Caco-2 (cell line): ENCODE data around the gene RBM48. TPM values are rescaled to one million over a fixed set of nuclear protein-coding genes. Genes with fewer than 3 reads are reported as not detected.
"Not testable (repeated sequence)": the region's sequence is repeated elsewhere in the genome, so short reads cannot be mapped to it uniquely, and the experiment has no call there.

Source experiments
- Bru-seq: library from RNA; stranded (reverse); fragments of 400-500 nt; gene quantifications from one replicate; lab custom pipeline; 2021; lab: Mats Ljungman, UMichigan
- BruChase-seq, 2 experiments: library from RNA; stranded (reverse); fragments of 400-500 nt; gene quantifications; one replicate each; lab custom pipeline; 2021; lab: Mats Ljungman, UMichigan
- BruUV-seq: library from RNA; stranded (reverse); fragments of 400-500 nt; replicated peaks from 2 replicates; lab custom pipeline; 2021; lab: Mats Ljungman, UMichigan
- CTCF ChIA-PET: fragments of 300-600 bp; sonication (Branson Sonifier 250); formaldehyde crosslinking; loops from one replicate; lab custom pipeline; 2022; ENCODE audit warnings: antibody characterized with exemption; lab: Charles Lee
- POLR2A ChIA-PET: fragments of 300-600 bp; sonication (Branson Sonifier 250); formaldehyde crosslinking; loops from one replicate; lab custom pipeline; 2022; ENCODE audit warnings: antibody characterized with exemption; lab: Charles Lee
- DNase-seq, 2 experiments: peaks; one replicate each; pipeline versions ENCODE4 v3.0.0 to v3.0.0-alpha.2; 2020 to 2022
- H3K27me3 ChIP-seq: replicated peaks from 2 replicates; pipeline ENCODE4 v1.6.0; 2011; ENCODE audit warnings: low read length; ENCODE audit not compliant: control insufficient read depth, insufficient read depth
- H3K36me3 ChIP-seq: 2 replicates; pipeline ENCODE4 v1.5.1; 2011; ENCODE audit warnings: low read length; ENCODE audit not compliant: control insufficient read depth, insufficient read depth
- H3K4me1 ChIP-seq: fragments of 250-450 bp; sonication (Bioruptor Pico); 2 replicates; pipeline ENCODE4 v1.5.1; 2020; ENCODE audit warnings: mild to moderate bottlenecking
- H3K4me3 ChIP-seq: 2 replicates; pipeline ENCODE4 v1.5.1; 2011; ENCODE audit warnings: low read depth, mild to moderate bottlenecking, control low read depth, low read length
- H3K9me3 ChIP-seq: fragments of 250-450 bp; sonication (Bioruptor Pico); 2 replicates; pipeline ENCODE4 v1.5.1; 2020; ENCODE audit warnings: mild to moderate bottlenecking, moderate library complexity
- H3K27ac Mint-ChIP-seq: one replicate; pipeline ENCODE4 v1.8.0; 2022; ENCODE audit warnings: mixed read lengths; ENCODE audit not compliant: unreplicated experiment
- H3K27me3 Mint-ChIP-seq: one replicate; pipeline ENCODE4 v1.8.0; 2022; ENCODE audit warnings: mixed read lengths; ENCODE audit not compliant: insufficient read depth, unreplicated experiment
- H3K36me3 Mint-ChIP-seq: one replicate; pipeline ENCODE4 v1.8.0; 2022; ENCODE audit warnings: mild to moderate bottlenecking, mixed read lengths; ENCODE audit not compliant: insufficient read depth, unreplicated experiment
- H3K4me1 Mint-ChIP-seq: one replicate; pipeline ENCODE4 v1.8.0; 2022; ENCODE audit warnings: low read depth, mixed read lengths; ENCODE audit not compliant: unreplicated experiment
- H3K4me3 Mint-ChIP-seq: one replicate; pipeline ENCODE4 v1.8.0; 2022; ENCODE audit warnings: mild to moderate bottlenecking, moderate library complexity, mixed read lengths; ENCODE audit not compliant: unreplicated experiment
- H3K9me3 Mint-ChIP-seq: one replicate; pipeline ENCODE4 v1.8.0; 2022; ENCODE audit warnings: mixed read lengths; ENCODE audit not compliant: unreplicated experiment
- intact Hi-C: fragments of 100-400 bp; cut with micrococcal nuclease; formaldehyde crosslinking; loops from one replicate; pipeline ENCODE4 v1.10.0; 2022; ENCODE audit not compliant: unreplicated experiment
- long read RNA-seq: library from polyadenylated mRNA; stranded (forward); transcript quantifications from one replicate; pipeline ENCODE4 v2.0.0, GENCODE V29; 2022
- total RNA-seq: library from RNA; stranded (reverse); gene quantifications from 2 replicates; pipeline ENCODE4 v1.2.3, GENCODE V29; 2022
- TF ChIP-seq, protein P1 (sequence below), 2 experiments: fragments of 200-600 bp in 1 of 2; IDR thresholded peaks; 1 replicate in 1 of 2; 2 replicates in 1 of 2; pipeline versions ENCODE4 v1.5.1 to v1.8.0; 2011 to 2022; ENCODE audit warnings: antibody characterized with exemption in 1 of 2, control low read depth in 1 of 2, inconsistent platforms in 1 of 2, low read depth in 1 of 2, low read length in 1 of 2, mild to moderate bottlenecking in 1 of 2, moderate library complexity in 1 of 2; ENCODE audit not compliant: insufficient read depth in 1 of 2, severe bottlenecking in 1 of 2, unreplicated experiment in 1 of 2

Gene RBM48
- total RNA-seq (14.2 and 14.4 TPM in 2 replicates), Bru-seq, nascent RNA (percentile 90 among the genes with signal in this experiment), BruChase-seq, experiment 1, labeled RNA remaining after a 2-hour chase (percentile 85 among the genes with signal in this experiment), BruChase-seq, experiment 2, labeled RNA remaining after a 6-hour chase (percentile 71 among the genes with signal in this experiment)
- long read RNA-seq, full-length matches to known transcripts = 53 of 63 reads
- long read RNA-seq, partial matches to known transcripts = 3 of 63 reads
- long read RNA-seq, other reads (novel, unspliced or antisense) = 7 of 63 reads

DNA sequence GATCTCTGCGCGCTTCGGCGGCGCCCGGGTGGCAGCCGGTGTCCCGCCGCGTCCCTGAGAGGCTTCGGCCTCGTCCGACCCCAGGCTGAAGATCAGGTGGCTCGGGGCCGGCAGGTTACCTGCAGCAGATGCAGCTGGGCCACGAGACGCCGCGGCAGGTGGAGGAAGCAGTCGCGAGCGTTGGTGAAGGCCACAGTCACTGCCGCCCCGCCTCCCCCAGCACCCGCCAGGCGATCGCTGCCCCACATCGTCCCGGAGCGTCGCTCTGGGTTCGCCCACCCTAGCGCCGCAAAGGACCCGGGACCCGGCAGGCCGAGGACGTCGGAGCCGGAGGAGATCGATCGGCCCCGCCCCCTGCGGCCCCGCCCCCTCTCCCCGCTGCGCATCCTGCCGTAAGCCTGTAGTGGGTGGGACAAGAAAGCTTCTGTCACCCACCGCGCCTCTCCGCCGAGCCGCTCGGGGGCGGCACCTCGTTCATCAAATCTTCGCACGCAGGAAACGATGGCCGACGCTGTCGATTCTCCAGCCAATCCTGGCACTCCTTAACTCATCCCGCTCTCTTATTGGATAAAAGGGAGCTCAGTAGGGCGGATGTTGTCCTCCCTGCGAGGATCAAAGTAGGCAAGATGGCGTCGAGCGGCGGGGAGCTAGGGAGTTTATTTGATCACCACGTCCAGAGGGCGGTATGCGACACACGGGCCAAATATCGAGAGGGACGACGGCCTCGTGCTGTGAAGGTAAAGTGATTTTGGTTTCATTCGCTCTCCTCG lies at the start of gene RBM48, which contains the start of gene PEX1:
TSS of gene RBM48 (plus strand) at position 608 of the 770 bp plus-strand sequence. CDS start at position 627, 19 bp downstream.
TSS of gene PEX1 (minus strand) at position 333 of the 770 bp plus-strand sequence. CDS start at position 248, 85 bp downstream.
- H3K27ac Mint-ChIP-seq = peak within 1 kb of the TSS; percentile 98
- CTCF ChIA-PET = interaction anchor here (0.5 to 1.4 kb wide), 26 partner anchors 12 to 1323 kb away, joined by 3 to 13 read pairs (median 3); partner anchors contain the start of genes FAM133B and GATAD1
- H3K9me3 Mint-ChIP-seq = no peaks in the 10 kb centered on the region
- peak within 1 kb of the TSS; percentile 97 for H3K4me3 Mint-ChIP-seq
- Histone ChIP-seq H3K4me1 (peaks cover 12% of the 10 kb centered on the region), H3K9me3 (no peaks in the 10 kb centered on the region), H3K27me3 (no peaks in the 10 kb centered on the region), H3K4me3 (peak within 1 kb of the TSS; percentile 97), H3K36me3 (peaks cover 3% of the 10 kb centered on the region)
- intact Hi-C loops = loop anchor here (1.0 to 5.0 kb wide), 3 partner anchors 32 to 529 kb away; partner anchors contain the start of gene FAM133B
- DNase-seq = peak; percentile 97 to 99
- TF ChIP-seq, protein P1, sequence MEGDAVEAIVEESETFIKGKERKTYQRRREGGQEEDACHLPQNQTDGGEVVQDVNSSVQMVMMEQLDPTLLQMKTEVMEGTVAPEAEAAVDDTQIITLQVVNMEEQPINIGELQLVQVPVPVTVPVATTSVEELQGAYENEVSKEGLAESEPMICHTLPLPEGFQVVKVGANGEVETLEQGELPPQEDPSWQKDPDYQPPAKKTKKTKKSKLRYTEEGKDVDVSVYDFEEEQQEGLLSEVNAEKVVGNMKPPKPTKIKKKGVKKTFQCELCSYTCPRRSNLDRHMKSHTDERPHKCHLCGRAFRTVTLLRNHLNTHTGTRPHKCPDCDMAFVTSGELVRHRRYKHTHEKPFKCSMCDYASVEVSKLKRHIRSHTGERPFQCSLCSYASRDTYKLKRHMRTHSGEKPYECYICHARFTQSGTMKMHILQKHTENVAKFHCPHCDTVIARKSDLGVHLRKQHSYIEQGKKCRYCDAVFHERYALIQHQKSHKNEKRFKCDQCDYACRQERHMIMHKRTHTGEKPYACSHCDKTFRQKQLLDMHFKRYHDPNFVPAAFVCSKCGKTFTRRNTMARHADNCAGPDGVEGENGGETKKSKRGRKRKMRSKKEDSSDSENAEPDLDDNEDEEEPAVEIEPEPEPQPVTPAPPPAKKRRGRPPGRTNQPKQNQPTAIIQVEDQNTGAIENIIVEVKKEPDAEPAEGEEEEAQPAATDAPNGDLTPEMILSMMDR (IDR thresholded peaks at IDR 0.05; ENCODE audit: insufficient read depth in 1 of 2, low read depth in 1 of 2, low read length in 1 of 2, severe bottlenecking in 1 of 2, unreplicated experiment in 1 of 2) = peak in 1 of 2 experiments; percentile 58
- peaks cover 29% of the 10 kb centered on the region for H3K36me3 Mint-ChIP-seq
- H3K4me1 Mint-ChIP-seq = peaks cover 6% of the 10 kb centered on the region
- BruUV-seq = no TSS peak
- POLR2A ChIA-PET = interaction anchor here (0.5 to 1.2 kb wide), 25 partner anchors 12 to 588 kb away, joined by 3 to 17 read pairs (median 4); partner anchors contain the start of genes ANKIB1, FAM133B, GATAD1 and KRIT1
- no peaks in the 10 kb centered on the region for H3K27me3 Mint-ChIP-seq

DNA sequence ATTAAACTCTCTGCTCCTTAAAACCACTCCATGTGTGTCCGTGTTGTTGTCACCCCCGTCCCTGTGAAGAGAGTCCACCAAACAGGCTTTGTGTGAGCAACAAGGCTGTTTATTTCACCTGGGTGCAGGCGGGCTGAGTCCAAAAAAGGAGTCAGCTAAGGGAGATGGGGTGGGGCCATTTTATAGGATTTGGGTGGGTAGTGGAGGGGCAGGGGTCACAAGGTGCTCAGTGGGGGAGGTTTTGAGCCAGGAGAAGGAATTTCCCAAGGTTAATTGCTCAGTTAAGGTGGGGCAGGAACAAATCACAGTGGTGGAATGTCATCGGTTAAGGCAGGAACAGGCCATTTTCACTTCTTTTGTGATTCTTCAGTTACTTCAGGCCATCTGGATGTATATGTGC lies 49.4 kb upstream of the RBM48 start:
- H3K27me3 ChIP-seq, H3K4me3 ChIP-seq, BruUV-seq, H3K36me3 ChIP-seq, H3K4me3 Mint-ChIP-seq, DNase-seq, H3K27me3 Mint-ChIP-seq, H3K4me1 ChIP-seq, intact Hi-C loops, H3K36me3 Mint-ChIP-seq, CTCF ChIA-PET, H3K4me1 Mint-ChIP-seq, H3K9me3 ChIP-seq, H3K27ac Mint-ChIP-seq, POLR2A ChIA-PET, H3K9me3 Mint-ChIP-seq: not testable (repeated sequence)

DNA sequence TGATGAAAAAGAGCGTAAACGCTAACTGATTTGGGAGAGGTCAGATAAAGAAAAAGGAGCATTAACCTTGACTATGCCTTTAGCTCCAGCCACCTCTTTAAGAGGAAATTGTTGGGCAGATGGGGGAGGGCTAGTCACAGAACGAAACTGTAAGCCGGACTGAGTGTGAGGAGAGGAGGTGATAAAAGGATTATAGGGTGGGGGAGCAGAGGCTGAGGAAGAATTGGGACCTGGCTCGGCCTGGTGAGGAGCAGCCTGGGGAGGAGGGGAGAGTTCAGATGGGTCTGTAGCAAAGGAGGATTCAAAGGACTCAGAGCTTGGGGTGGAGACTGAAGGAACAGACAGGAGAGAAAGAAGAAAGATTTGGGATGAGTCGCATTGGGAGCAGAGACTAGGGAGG lies 45.0 kb upstream of the RBM48 start:
- H3K4me3 Mint-ChIP-seq, H3K27ac Mint-ChIP-seq, CTCF ChIA-PET: not testable (repeated sequence)

DNA sequence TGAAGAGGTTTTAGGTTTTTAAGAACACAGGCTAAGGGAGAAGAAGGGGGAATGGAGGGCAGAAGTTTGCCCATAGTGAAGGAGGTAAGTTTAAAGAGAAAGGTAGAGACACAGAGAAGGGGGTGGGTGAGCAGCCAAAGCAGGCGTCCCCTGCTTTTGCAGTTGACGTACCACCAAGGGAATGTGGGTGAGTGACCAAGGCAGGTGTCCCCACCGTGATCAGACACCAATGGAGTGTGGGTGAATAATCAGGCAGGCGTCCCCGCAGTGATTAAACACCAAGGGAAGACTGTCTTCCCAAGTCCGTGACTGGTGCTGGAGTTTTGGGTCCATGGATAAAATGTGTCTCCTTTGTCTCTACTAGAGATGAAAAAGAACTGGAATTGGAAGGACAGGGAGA lies 44.4 kb upstream of the RBM48 start:
- H3K36me3 Mint-ChIP-seq, H3K27me3 Mint-ChIP-seq, BruUV-seq, H3K4me1 ChIP-seq, H3K4me3 Mint-ChIP-seq, H3K4me1 Mint-ChIP-seq, DNase-seq, intact Hi-C loops, H3K9me3 Mint-ChIP-seq, H3K9me3 ChIP-seq, CTCF ChIA-PET, H3K36me3 ChIP-seq, H3K27me3 ChIP-seq, H3K4me3 ChIP-seq, POLR2A ChIA-PET, H3K27ac Mint-ChIP-seq: not testable (repeated sequence)

More for the DNA sequence above, 45.0 kb upstream of the RBM48 start:
- DNase-seq, H3K4me1 Mint-ChIP-seq, H3K27me3 Mint-ChIP-seq, H3K36me3 ChIP-seq, H3K9me3 Mint-ChIP-seq, H3K4me3 ChIP-seq, BruUV-seq, H3K4me1 ChIP-seq, H3K9me3 ChIP-seq, intact Hi-C loops, POLR2A ChIA-PET, H3K27me3 ChIP-seq, H3K36me3 Mint-ChIP-seq: not testable (repeated sequence)
